Esophagus squamous epithelium (tissue), 5 donors: ENCODE results near the gene MRPS11. TPM values are rescaled to one million over a fixed set of nuclear protein-coding genes. Genes with fewer than 3 reads are reported as not detected.
A peak's percentile ranks its signal among the peaks of the same experiment; 100 is the strongest.

ENCODE experiments used
- DNase-seq: peaks from one replicate; lab custom pipeline; 2025; lab: John Stamatoyannopoulos, UW
- H3K27ac ChIP-seq, 4 donors: fragments of 200-600 bp; sonication (generic); one replicate each; pipeline ENCODE4 v1.5.1; 2016 to 2019; ENCODE audit warnings: mild to moderate bottlenecking in 1 of 4
- H3K27me3 ChIP-seq, 4 donors: fragments of 200-600 bp; sonication (generic); 1 replicate in 3 of 4; 2 replicates in 1 of 4; pipeline versions ENCODE4 v1.5.1 to v1.6.0; 2017 to 2021; ENCODE audit warnings: antibody characterized with exemption in 1 of 4
- H3K36me3 ChIP-seq, 3 donors: fragments of 200-600 bp; sonication (generic); one replicate each; pipeline ENCODE4 v1.5.1; 2016 to 2019
- H3K4me1 ChIP-seq, 3 donors: fragments of 200-600 bp; sonication (generic); one replicate each; pipeline ENCODE4 v1.5.1; 2017 to 2019
- H3K4me3 ChIP-seq, 4 donors: fragments of 200-600 bp; sonication (generic); 1 replicate in 3 of 4; 2 replicates in 1 of 4; pipeline ENCODE4 v1.5.1; 2016 to 2019; ENCODE audit warnings: mild to moderate bottlenecking in 2 of 4, moderate library complexity in 1 of 4
- H3K9me3 ChIP-seq, 3 donors: fragments of 200-600 bp; sonication (generic); one replicate each; pipeline ENCODE4 v1.5.1; 2016 to 2019
- POLR2A ChIP-seq, 4 donors: fragments of 450-650 bp; IDR thresholded peaks; one replicate each; pipeline ENCODE4 v1.6.1; 2017; ENCODE audit warnings: antibody characterized with exemption in 4 of 4, mild to moderate bottlenecking in 4 of 4, moderate library complexity in 3 of 4
- WGBS, 2 donors: methylation state at CpG; one replicate each; pipeline ENCODE4 v1.1.5; 2018; 5-methylcytosine and 5-hydroxymethylcytosine counted together
- intact Hi-C: fragments of 100-400 bp; cut with DNase I; formaldehyde crosslinking; loops from one replicate; pipeline ENCODE4 v1.15.0; 2022
- total RNA-seq, 4 donors: library from RNA; depleted of rRNA; stranded (reverse); fragments of >200 nt; gene quantifications; one replicate each; pipeline ENCODE4 v1.1.0, GENCODE V29; 2016
- TF ChIP-seq, protein P1 (sequence below), 6 experiments: fragments of 450-650 bp in 4 of 6; fragments of 200-600 bp in 2 of 6; sonication (generic) in 2 of 6; IDR thresholded peaks; one replicate each; pipeline ENCODE4 v1.5.1; 2016 to 2019; ENCODE audit warnings: antibody characterized with exemption in 6 of 6, mild to moderate bottlenecking in 4 of 6, moderate library complexity in 4 of 6
- donor health status: DM: yes; HTN: yes; CAD: no.

The MRPS11 gene
- total RNA-seq, 4 donors from 2014 or later: 19.6 to 49.2 (median 28.0) TPM

DNA sequence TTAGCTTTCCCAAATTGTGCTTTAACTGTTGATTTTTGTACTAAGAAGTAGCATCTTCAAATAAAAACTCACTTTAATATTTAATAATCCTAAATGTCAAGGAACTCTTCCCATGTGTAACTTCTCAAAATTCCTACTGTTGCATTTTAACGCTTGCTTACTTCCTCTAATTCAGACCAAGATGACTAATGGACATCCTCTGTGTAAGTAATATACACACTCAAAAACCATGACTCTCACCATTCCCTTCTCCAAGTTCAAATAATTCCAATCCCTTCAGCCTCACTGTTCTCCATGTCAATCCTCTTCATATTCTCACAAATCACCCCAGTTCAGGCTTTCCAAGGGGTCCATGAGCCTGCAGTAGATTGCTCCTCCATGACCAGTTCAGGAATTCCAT is 13.3 kb upstream of the MRPS11 start:
- peaks cover 0 to 19% (median 7%) of the 10 kb centered on the region in 3 donors for H3K36me3 ChIP-seq
- no peak overlapping the region for H3K27ac ChIP-seq
- intact Hi-C loops: no loop called here
- peaks cover 0 to 4% (median 0%) of the 10 kb centered on the region in 4 donors for H3K27me3 ChIP-seq
- TF ChIP-seq POLR2A (IDR thresholded peaks at IDR 0.05): no peak
- TF ChIP-seq, protein P1, sequence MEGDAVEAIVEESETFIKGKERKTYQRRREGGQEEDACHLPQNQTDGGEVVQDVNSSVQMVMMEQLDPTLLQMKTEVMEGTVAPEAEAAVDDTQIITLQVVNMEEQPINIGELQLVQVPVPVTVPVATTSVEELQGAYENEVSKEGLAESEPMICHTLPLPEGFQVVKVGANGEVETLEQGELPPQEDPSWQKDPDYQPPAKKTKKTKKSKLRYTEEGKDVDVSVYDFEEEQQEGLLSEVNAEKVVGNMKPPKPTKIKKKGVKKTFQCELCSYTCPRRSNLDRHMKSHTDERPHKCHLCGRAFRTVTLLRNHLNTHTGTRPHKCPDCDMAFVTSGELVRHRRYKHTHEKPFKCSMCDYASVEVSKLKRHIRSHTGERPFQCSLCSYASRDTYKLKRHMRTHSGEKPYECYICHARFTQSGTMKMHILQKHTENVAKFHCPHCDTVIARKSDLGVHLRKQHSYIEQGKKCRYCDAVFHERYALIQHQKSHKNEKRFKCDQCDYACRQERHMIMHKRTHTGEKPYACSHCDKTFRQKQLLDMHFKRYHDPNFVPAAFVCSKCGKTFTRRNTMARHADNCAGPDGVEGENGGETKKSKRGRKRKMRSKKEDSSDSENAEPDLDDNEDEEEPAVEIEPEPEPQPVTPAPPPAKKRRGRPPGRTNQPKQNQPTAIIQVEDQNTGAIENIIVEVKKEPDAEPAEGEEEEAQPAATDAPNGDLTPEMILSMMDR (IDR thresholded peaks at IDR 0.05): no peak
- peaks cover 0 to 19% (median 0%) of the 10 kb centered on the region in 3 donors for H3K4me1 ChIP-seq
- H3K4me3 ChIP-seq: no peak overlapping the region
- H3K9me3 ChIP-seq: no peaks in the 10 kb centered on the region
- 28 to 33% methylated on average over 1 of the region's 1 CpG for WGBS, 2 donors
- DNase-seq: no peak

DNA sequence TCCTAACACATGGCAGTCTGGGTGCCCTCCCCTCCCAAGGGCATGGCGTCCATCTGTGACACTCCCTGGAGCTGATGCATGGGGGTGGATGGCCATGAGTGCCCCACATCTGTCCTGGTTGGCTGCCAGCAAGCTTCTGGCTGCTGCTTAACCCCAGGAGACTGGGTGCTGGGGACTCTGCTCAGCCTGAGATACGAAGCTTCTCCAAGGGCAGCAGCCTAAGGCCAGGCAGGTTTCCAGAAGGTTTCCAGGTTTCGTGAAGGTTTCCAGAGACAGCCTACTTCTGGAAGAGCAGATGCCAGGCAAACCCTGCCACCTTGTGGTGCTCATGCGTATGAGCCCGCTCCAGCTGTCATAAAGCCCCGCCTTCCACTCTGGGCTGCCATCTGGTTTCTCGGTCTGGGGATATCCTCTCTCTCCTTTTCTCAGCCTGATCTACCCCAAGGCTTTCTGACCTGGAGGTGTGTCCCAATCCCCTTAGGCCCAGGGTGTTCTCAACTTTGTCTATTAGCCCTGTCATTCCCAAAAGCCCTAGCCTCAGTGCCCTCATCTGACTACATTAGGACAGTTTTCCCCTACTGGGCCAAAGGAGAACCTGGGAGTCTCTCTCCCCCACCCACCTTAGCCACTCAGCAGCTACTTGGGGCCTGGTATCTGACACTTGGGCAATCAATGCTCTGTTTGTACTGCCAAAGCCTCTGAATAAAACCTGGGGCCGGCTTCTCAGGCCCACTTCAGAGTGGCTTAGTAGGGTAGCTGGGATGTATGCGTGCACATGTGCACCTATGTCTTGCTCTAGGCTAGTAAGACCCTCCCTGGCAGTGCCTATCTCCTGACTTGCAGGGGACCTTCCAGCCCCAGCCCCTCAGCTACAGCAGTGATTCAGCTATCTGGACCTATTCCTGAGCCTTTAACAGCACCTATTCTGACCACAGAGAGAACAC is 12.4 kb upstream of the MRPS11 start:
- intact Hi-C loops: no loop called here

DNA sequence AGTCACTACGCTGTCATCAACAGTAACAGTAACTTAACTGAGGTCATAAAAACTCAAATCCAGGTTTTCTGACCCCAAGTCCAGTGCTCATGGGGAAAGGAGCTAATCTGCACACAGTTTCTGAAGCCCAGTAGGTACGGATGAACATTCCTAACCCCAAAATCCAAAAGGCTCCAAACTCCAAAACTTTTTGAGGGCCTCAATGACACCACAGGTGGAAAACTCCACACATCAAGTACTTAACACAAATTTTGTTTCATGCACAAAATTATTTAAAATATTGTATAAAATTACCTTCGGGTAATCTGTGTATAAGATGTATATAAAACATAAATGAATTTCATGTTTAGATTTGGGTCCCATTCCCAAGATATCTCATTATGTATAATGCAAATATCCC is 10.8 kb upstream of the MRPS11 start:
- peaks cover 0 to 15% (median 0%) of the 10 kb centered on the region in 3 donors for H3K4me1 ChIP-seq
- no peak for TF ChIP-seq POLR2A (IDR thresholded peaks at IDR 0.05)
- TF ChIP-seq, protein P1 (IDR thresholded peaks at IDR 0.05): no peak
- H3K9me3 ChIP-seq: no peaks in the 10 kb centered on the region
- intact Hi-C loops: no loop called here
- no peak overlapping the region for H3K4me3 ChIP-seq
- peaks cover 0 to 44% (median 17%) of the 10 kb centered on the region in 3 donors for H3K36me3 ChIP-seq
- 83 to 84% methylated on average over 3 of the region's 3 CpGs for WGBS, 2 donors
- no peak for DNase-seq
- H3K27me3 ChIP-seq: no peaks in the 10 kb centered on the region
- peak overlapping the region in 2 of 4 donors; percentile 13 to 20 for H3K27ac ChIP-seq

More for the DNA sequence above, 12.4 kb upstream of the MRPS11 start:
- Histone ChIP-seq H3K9me3 (no peaks in the 10 kb centered on the region), H3K27ac (peak overlapping the region in 1 of 4 donors; percentile 34), H3K4me1 (peaks cover 0 to 16% (median 0%) of the 10 kb centered on the region in 3 donors), H3K27me3 (no peaks in the 10 kb centered on the region), H3K4me3 (no peak overlapping the region), H3K36me3 (peaks cover 0 to 28% (median 11%) of the 10 kb centered on the region in 3 donors)
- no peak for DNase-seq
- TF ChIP-seq, protein P1 (IDR thresholded peaks at IDR 0.05): peak in 5 of 6 experiments; percentile 45 to 71 (median 53)
- TF ChIP-seq POLR2A (IDR thresholded peaks at IDR 0.05): no peak
- WGBS, 2 donors: 14 to 30% methylated on average over 6 to 8 of the region's 9 CpGs

DNA sequence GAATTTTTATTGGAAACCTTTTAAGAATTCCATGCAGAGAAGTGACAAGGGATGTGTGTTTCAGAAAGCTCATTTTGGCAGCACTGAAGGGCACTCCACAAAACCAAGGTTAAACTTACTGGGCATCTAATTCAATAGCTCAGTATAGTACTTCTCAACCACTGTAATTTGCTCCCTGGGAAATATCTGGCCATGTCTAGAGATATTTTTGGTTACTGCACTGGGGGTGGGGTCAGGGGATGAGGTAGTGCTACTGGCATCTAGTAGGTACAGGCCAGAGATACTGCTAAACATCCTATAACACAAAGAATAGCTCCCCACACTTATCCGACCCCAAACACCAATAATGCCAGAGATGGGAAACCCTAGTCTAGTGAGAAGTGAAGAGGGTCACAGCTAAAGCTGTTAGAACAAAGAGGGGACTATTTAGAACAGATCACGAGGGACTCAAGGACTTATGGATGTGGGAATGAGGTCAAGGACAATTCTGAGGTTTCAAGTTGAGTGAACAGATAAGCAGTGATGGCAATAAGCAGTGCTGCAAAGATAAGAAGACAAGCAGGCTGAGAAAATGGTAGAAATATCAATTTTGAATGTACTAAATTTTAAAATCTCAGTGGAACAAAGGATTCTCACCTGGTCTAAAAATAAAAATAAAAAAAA is 3.5 kb upstream of the MRPS11 start:
- H3K9me3 ChIP-seq: no peaks in the 10 kb centered on the region
- no peak overlapping the region for H3K27ac ChIP-seq
- no peak overlapping the region for H3K4me3 ChIP-seq
- H3K36me3 ChIP-seq: peaks cover 6 to 66% (median 22%) of the 10 kb centered on the region in 3 donors
- no peaks in the 10 kb centered on the region for H3K27me3 ChIP-seq
- TF ChIP-seq POLR2A (IDR thresholded peaks at IDR 0.05): no peak
- TF ChIP-seq, protein P1 (IDR thresholded peaks at IDR 0.05): no peak
- peaks cover 15 to 30% (median 19%) of the 10 kb centered on the region in 3 donors for H3K4me1 ChIP-seq
- no peak for DNase-seq
- WGBS, 2 donors: 75 to 80% methylated on average over 2 of the region's 2 CpGs
- intact Hi-C loops: no loop called here
